OCI-LY1 (cell line): Measurements from ENCODE around the gene CHCHD3.
"Not testable (repeated sequence)": the region's sequence is repeated elsewhere in the genome, so short reads cannot be mapped to it uniquely, and the experiment has no call there.

Source experiments
- CTCF ChIP-seq: fragments of 200-600 bp; sonication (generic), shearing (Covaris generic); IDR thresholded peaks from 2 replicates; pipeline ENCODE4 v1.5.1; 2017; ENCODE audit warnings: mild to moderate bottlenecking, antibody characterized with exemption, low read length, moderate library complexity, mixed read lengths
- EZH2 ChIP-seq: fragments of 200-600 bp; sonication (generic), shearing (Covaris generic); IDR thresholded peaks from 2 replicates; pipeline ENCODE4 v1.8.0; 2017; ENCODE audit warnings: borderline replicate concordance, mixed run types, mild to moderate bottlenecking, antibody characterized with exemption, low read length, moderate library complexity, mixed read lengths

- not testable (repeated sequence) for TF ChIP-seq CTCF, EZH2
Measured at GRCh38 chr7:133035240-133035639, 46.6 kb downstream of the CHCHD3 start.
